K562 (cell line): ENCODE results near the gene RAPSN. TPM values are rescaled to one million over a fixed set of nuclear protein-coding genes. Genes with fewer than 3 reads are reported as not detected.

Source experiments
- ATAC-seq: fragments of 200-7000 bp; cut with Tn5 transposase; 3 replicates; pipeline ENCODE4 v1.9.1; 2020; ENCODE audit warnings: moderate library complexity
- BruUV-seq: library from RNA; stranded (reverse); fragments of 400-500 nt; replicated peaks from 2 replicates; lab custom pipeline; 2021; lab: Mats Ljungman, UMichigan
- CTCF ChIA-PET: fragments of 300-600 bp; formaldehyde crosslinking; extraction: SDS; loops from one replicate; lab custom pipeline; 2021; ENCODE audit warnings: low intra/inter-chr PET ratio; lab: Yijun Ruan, JAX
- POLR2A ChIA-PET: fragments of 300-600, 350-650 bp; sonication (Branson Sonifier 250); formaldehyde crosslinking; extraction: SDS; loops from one replicate; lab custom pipeline; 2021; ENCODE audit warnings: antibody characterized with exemption, inconsistent platforms; lab: Yijun Ruan, JAX
- DNase-seq, 4 experiments: peaks; one replicate each; pipeline versions ENCODE4 v3.0.0 to v3.0.0-alpha.2; 2011 to 2018; ENCODE audit warnings: low spot score in 3 of 4, mixed read lengths in 3 of 4; ENCODE audit errors: extremely low read depth in 1 of 4
- FAIRE-seq: peaks from 2 replicates; lab custom pipeline; 2011; peaks lifted over from hg19 to GRCh38; lab: Jason Lieb, UNC
- H2AFZ ChIP-seq: 2 replicates; pipeline ENCODE4 v1.6.0; 2011; ENCODE audit warnings: low read depth, low read length, control low read depth, inconsistent platforms
- H3K27ac ChIP-seq: fragments of 200-600 bp; 3 replicates; pipeline ENCODE4 v1.8.0; 2011; ENCODE audit warnings: low read depth, mild to moderate bottlenecking, control low read depth, inconsistent platforms, low read length, moderate library complexity, mixed read lengths; ENCODE audit errors: extremely low read depth
- H3K27me3 ChIP-seq, 2 experiments: fragments of 300-600 bp in 1 of 2; 2 replicates in 1 of 2; 3 replicates in 1 of 2; pipeline versions ENCODE4 v1.6.0 to v1.8.0; 2011; ENCODE audit warnings: inconsistent platforms in 2 of 2, low read length in 2 of 2, mild to moderate bottlenecking in 1 of 2, mixed read lengths in 1 of 2, moderate library complexity in 1 of 2; ENCODE audit not compliant: control insufficient read depth in 2 of 2, insufficient read depth in 2 of 2
- H3K36me3 ChIP-seq: fragments of 300-600 bp; 3 replicates; pipeline ENCODE4 v1.8.0; 2011; ENCODE audit warnings: mild to moderate bottlenecking, low read length, inconsistent platforms; ENCODE audit not compliant: control insufficient read depth, insufficient read depth
- H3K4me1 ChIP-seq, 2 experiments: fragments of 200-600 bp in 1 of 2; replicated peaks in 1 of 2; 2 replicates in 1 of 2; 3 replicates in 1 of 2; pipeline versions ENCODE4 v1.5.1 to v1.8.0; 2011; ENCODE audit warnings: inconsistent platforms in 2 of 2, low read length in 2 of 2, mild to moderate bottlenecking in 1 of 2, mixed read lengths in 1 of 2, moderate library complexity in 1 of 2; ENCODE audit not compliant: control insufficient read depth in 2 of 2, insufficient read depth in 2 of 2
- H3K4me2 ChIP-seq: 2 replicates; pipeline ENCODE4 v1.6.1; 2011; ENCODE audit warnings: low read length, control low read depth, inconsistent platforms, mixed read lengths; ENCODE audit not compliant: insufficient read depth
- H3K4me3 ChIP-seq: fragments of 200-600 bp; sonication (generic), shearing (Covaris generic); 2 replicates; pipeline ENCODE4 v1.5.1; 2016; ENCODE audit warnings: control low read depth, inconsistent platforms
- H3K79me2 ChIP-seq: fragments of 200-600 bp; 3 replicates; pipeline ENCODE4 v1.8.0; 2011; ENCODE audit warnings: low read length, inconsistent platforms; ENCODE audit not compliant: control insufficient read depth, insufficient read depth
- H3K9ac ChIP-seq, 2 experiments: 2 replicates each; pipeline versions ENCODE4 v1.6.0 to v1.6.1; 2011; ENCODE audit warnings: low read depth in 2 of 2, low read length in 2 of 2, control low read depth in 1 of 2, inconsistent platforms in 1 of 2, mild to moderate bottlenecking in 1 of 2, mixed read lengths in 1 of 2; ENCODE audit not compliant: insufficient read depth in 1 of 2
- H3K9me1 ChIP-seq: one replicate; pipeline ENCODE4 v1.6.0; 2011; ENCODE audit warnings: inconsistent platforms, mild to moderate bottlenecking, low read length, moderate library complexity; ENCODE audit not compliant: control insufficient read depth, insufficient read depth
- H3K9me3 ChIP-seq: replicated peaks from 2 replicates; pipeline ENCODE4 v1.5.1; 2011; ENCODE audit warnings: low read depth, low read length, inconsistent platforms; ENCODE audit not compliant: control insufficient read depth, insufficient read depth
- H4K20me1 ChIP-seq: replicated peaks from 2 replicates; pipeline ENCODE4 v1.6.1; 2011; ENCODE audit warnings: low read length, inconsistent platforms, mixed read lengths; ENCODE audit not compliant: control insufficient read depth, insufficient read depth
- BRF1 ChIP-seq: IDR thresholded peaks from 3 replicates; pipeline ENCODE4 v1.6.1; 2011; ENCODE audit warnings: borderline replicate concordance, mild to moderate bottlenecking; ENCODE audit not compliant: insufficient read length; ENCODE audit errors: extremely low read depth
- MEF2D ChIP-seq: conservative IDR thresholded peaks from 2 replicates; pipeline ENCODE4 v1.6.1; 2016; ENCODE audit warnings: low read depth, missing genetic modification characterization, missing compliant biosample characterization
- PHF21A ChIP-seq: fragments of 450-650 bp; IDR thresholded peaks from 2 replicates; pipeline ENCODE4 v1.6.1; 2017; ENCODE audit warnings: low read depth, borderline replicate concordance
- TRIM28 ChIP-seq: fragments of 450-650 bp; IDR thresholded peaks from 2 replicates; pipeline ENCODE4 v1.6.1; 2017
- WGBS: fragments of 100-300 bp; shearing (Covaris generic); methylation state at CpG from one replicate; pipeline ENCODE4 v1.1.6; 2016; ENCODE audit warnings: low coverage, mixed read lengths; ENCODE audit not compliant: insufficient coverage; ENCODE audit errors: missing lambda C conversion rate; 5-methylcytosine and 5-hydroxymethylcytosine counted together
- in situ Hi-C: fragments of 300-500 bp; cut with MboI; formaldehyde crosslinking; loops from 4 replicates; pipeline ENCODE4 v1.15.0; 2018; ENCODE audit warnings: inconsistent platforms, mixed read lengths
- intact Hi-C: fragments of 100-400 bp; cut with micrococcal nuclease; formaldehyde crosslinking; loops from 2 replicates; pipeline ENCODE4 v1.14.2; 2022
- polyA plus RNA-seq, 8 experiments: library from polyadenylated mRNA; depleted of rRNA in 4 of 8; stranded (reverse) in 5 of 8; unstranded in 3 of 8; fragments of >200 nt; fragmentation: Nextera tagmentation in 2 of 8; fragmentation: Illumina TruSeq in 1 of 8; extraction: Ambion mirVana in 2 of 8; extraction: Trizol in 1 of 8; gene quantifications; 2 replicates each; pipeline versions ENCODE4 v1.2.1 to v1.2.3, GENCODE V29; 2011 to 2014; ENCODE audit warnings: inconsistent platforms in 1 of 8, missing spikeins in 1 of 8
- total RNA-seq, 7 experiments: library from RNA; depleted of rRNA in 6 of 7; stranded (reverse); fragments of >200 nt in 6 of 7; fragmentation: Illumina TruSeq in 2 of 7; extraction: Trizol in 2 of 7; gene quantifications; 2 replicates each; pipeline versions ENCODE4 v1.2.1 to v1.2.3, GENCODE V29; 2011 to 2021; ENCODE audit warnings: low replicate concordance in 1 of 7
- TF ChIP-seq, protein P1 (sequence below): fragments of 450-650 bp; IDR thresholded peaks from one replicate; pipeline ENCODE4 v1.6.1; 2018; ENCODE audit warnings: mild to moderate bottlenecking, moderate library complexity; ENCODE audit not compliant: partially characterized antibody
- TF ChIP-seq, protein P2 (sequence below): fragments of 250-450 bp; sonication (Bioruptor Pico); IDR thresholded peaks from 2 replicates; pipeline ENCODE4 v1.9.0; 2021; ENCODE audit warnings: mild to moderate bottlenecking
- TF ChIP-seq, protein P3 (sequence below): sonication (generic); formaldehyde crosslinking; IDR thresholded peaks from 2 replicates; pipeline ENCODE4 v1.8.1; 2023; ENCODE audit warnings: missing genetic modification reagents, mild to moderate bottlenecking, borderline replicate concordance
- TF ChIP-seq, protein P4 (sequence below), 2 experiments: fragments of 450-650 bp in 1 of 2; sonication (generic) in 1 of 2; formaldehyde crosslinking; conservative IDR thresholded peaks; 2 replicates each; pipeline versions ENCODE4 v1.4.0 to v1.8.1; 2020 to 2022; ENCODE audit warnings: mild to moderate bottlenecking in 1 of 2, missing genetic modification reagents in 1 of 2

Gene RAPSN
- total and polyA plus RNA-seq, 9 of the 15 experiments (the other 6 are each of a cell fraction or from before 2014, with no cell fraction given), result 0.06 to 0.11 TPM; not detected in 7

DNA sequence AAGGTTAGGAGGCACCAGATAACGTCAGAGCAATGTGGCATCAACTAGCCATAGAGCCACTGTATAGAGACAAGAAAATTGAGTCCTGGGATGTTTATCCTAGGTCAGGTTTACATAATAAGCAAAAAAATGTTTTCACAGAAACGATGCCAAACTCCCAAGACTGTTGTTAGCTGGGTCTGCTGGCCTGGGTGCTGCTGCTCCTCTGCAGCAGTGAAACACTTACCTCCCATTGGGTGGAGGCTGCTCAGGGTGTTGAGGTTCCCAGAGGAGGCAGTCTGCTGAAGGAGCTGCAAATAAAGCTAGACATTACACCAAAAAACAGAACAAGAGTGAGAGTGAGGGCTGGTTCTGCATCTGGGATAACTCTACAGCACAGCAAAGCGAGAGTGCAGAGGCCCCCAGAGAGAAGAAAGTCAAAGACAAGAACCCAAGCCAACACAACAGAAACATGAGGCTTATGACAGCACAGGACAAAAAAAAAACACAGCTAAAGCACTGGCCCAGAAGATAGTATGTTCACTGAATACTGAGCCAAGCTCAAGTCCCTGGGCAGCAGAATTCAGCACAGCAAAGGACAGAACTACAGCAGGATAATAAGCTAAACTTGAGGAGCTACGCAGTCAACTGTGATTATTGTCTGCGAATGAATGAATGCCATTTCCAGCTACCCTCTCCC lies 29.9 kb upstream of the RAPSN start:
- no peaks in the 10 kb centered on the region; the same call in 2 of the 3 replicates for H3K79me2 ChIP-seq
- FAIRE-seq (no peak), DNase-seq (no peak), ATAC-seq (no peak)
- ChIA-PET POLR2A (interaction anchor here (0.8 to 1.1 kb wide), 5 partner anchors 9 to 92 kb away, joined by 3 to 7 read pairs (median 3); no protein-coding TSS in a partner anchor), CTCF (no interaction called here)
- peaks cover 0 to 11% of the 10 kb centered on the region in 2 experiments; a peak in 2 of 5 replicates for H3K4me1 ChIP-seq
- in situ Hi-C loops (no loop called here), intact Hi-C loops (no loop called here)
- no peaks in the 10 kb centered on the region for H4K20me1 ChIP-seq
- H3K9me3 ChIP-seq, result no peaks in the 10 kb centered on the region
- no peaks in the 10 kb centered on the region for H3K9me1 ChIP-seq
- peaks cover 95% of the 10 kb centered on the region for H3K36me3 ChIP-seq
- no peak overlapping the region for H3K4me2 ChIP-seq
- TF ChIP-seq, protein P1, sequence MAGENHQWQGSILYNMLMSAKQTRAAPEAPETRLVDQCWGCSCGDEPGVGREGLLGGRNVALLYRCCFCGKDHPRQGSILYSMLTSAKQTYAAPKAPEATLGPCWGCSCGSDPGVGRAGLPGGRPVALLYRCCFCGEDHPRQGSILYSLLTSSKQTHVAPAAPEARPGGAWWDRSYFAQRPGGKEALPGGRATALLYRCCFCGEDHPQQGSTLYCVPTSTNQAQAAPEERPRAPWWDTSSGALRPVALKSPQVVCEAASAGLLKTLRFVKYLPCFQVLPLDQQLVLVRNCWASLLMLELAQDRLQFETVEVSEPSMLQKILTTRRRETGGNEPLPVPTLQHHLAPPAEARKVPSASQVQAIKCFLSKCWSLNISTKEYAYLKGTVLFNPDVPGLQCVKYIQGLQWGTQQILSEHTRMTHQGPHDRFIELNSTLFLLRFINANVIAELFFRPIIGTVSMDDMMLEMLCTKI, result no peak
- TF ChIP-seq, protein P2, sequence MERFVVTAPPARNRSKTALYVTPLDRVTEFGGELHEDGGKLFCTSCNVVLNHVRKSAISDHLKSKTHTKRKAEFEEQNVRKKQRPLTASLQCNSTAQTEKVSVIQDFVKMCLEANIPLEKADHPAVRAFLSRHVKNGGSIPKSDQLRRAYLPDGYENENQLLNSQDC, result no peak
- TF ChIP-seq, protein P3, sequence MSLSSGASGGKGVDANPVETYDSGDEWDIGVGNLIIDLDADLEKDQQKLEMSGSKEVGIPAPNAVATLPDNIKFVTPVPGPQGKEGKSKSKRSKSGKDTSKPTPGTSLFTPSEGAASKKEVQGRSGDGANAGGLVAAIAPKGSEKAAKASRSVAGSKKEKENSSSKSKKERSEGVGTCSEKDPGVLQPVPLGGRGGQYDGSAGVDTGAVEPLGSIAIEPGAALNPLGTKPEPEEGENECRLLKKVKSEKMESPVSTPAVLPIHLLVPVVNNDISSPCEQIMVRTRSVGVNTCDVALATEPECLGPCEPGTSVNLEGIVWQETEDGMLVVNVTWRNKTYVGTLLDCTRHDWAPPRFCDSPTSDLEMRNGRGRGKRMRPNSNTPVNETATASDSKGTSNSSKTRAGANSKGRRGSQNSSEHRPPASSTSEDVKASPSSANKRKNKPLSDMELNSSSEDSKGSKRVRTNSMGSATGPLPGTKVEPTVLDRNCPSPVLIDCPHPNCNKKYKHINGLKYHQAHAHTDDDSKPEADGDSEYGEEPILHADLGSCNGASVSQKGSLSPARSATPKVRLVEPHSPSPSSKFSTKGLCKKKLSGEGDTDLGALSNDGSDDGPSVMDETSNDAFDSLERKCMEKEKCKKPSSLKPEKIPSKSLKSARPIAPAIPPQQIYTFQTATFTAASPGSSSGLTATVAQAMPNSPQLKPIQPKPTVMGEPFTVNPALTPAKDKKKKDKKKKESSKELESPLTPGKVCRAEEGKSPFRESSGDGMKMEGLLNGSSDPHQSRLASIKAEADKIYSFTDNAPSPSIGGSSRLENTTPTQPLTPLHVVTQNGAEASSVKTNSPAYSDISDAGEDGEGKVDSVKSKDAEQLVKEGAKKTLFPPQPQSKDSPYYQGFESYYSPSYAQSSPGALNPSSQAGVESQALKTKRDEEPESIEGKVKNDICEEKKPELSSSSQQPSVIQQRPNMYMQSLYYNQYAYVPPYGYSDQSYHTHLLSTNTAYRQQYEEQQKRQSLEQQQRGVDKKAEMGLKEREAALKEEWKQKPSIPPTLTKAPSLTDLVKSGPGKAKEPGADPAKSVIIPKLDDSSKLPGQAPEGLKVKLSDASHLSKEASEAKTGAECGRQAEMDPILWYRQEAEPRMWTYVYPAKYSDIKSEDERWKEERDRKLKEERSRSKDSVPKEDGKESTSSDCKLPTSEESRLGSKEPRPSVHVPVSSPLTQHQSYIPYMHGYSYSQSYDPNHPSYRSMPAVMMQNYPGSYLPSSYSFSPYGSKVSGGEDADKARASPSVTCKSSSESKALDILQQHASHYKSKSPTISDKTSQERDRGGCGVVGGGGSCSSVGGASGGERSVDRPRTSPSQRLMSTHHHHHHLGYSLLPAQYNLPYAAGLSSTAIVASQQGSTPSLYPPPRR (CRISPR knock-in tag), result no peak
- TF ChIP-seq MEF2D (no peak), TRIM28 (no peak), PHF21A (no peak), BRF1 (no peak)
- TF ChIP-seq, protein P4, sequence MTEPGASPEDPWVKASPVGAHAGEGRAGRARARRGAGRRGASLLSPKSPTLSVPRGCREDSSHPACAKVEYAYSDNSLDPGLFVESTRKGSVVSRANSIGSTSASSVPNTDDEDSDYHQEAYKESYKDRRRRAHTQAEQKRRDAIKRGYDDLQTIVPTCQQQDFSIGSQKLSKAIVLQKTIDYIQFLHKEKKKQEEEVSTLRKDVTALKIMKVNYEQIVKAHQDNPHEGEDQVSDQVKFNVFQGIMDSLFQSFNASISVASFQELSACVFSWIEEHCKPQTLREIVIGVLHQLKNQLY (CRISPR knock-in tag; conservative IDR thresholded peaks at IDR 0.05), result no peak
- 86% methylated on average over 5 of the region's 5 CpGs for WGBS
- H3K27me3 ChIP-seq, result no peaks in the 10 kb centered on the region
- no peak overlapping the region for H3K9ac ChIP-seq
- H3K4me3 ChIP-seq, result no peak overlapping the region
- no peak overlapping the region for H2AFZ ChIP-seq
- H3K27ac ChIP-seq, result no peak overlapping the region
- no TSS peak for BruUV-seq
